Naive thymus-derived CD8-positive, alpha-beta T cell (primary cell): ENCODE measurements around the gene SNX20. TPM values are rescaled to one million over a fixed set of nuclear protein-coding genes. Genes with fewer than 3 reads are reported as not detected.

Experiments
- ATAC-seq, 2 donors: fragments of 150-1000 bp; cut with Tn5 transposase in 1 of 2; sonication (Bioruptor Pico), chemical (Tn5 transposase) in 1 of 2; 1 replicate in 1 of 2; 2 replicates in 1 of 2; pipeline ENCODE4 v1.10.0; 2021; ENCODE audit warnings: mild to moderate bottlenecking in 2 of 2, moderate library complexity in 2 of 2
- POLR2A ChIA-PET: fragments of 350-600 bp; sonication (Branson Sonifier 250); formaldehyde crosslinking; loops from one replicate; lab custom pipeline; 2021; ENCODE audit warnings: antibody characterized with exemption; lab: Charles Lee
- DNase-seq, 10 donors: peaks; one replicate each; pipeline versions ENCODE4 v3.0.0 to v3.0.0-alpha.2; 2020 to 2022
- H3K27ac Mint-ChIP-seq, 10 donors: one replicate each; pipeline ENCODE4 v1.8.0; 2020 to 2022; ENCODE audit warnings: mild to moderate bottlenecking in 10 of 10, mixed read lengths in 10 of 10, moderate library complexity in 4 of 10, inconsistent platforms in 1 of 10
- H3K27me3 Mint-ChIP-seq, 5 donors: one replicate each; pipeline ENCODE4 v1.8.0; 2021 to 2022; ENCODE audit warnings: mixed read lengths in 5 of 5
- H3K36me3 Mint-ChIP-seq, 3 donors: one replicate each; pipeline ENCODE4 v1.8.0; 2020 to 2022; ENCODE audit warnings: mixed read lengths in 3 of 3, mild to moderate bottlenecking in 2 of 3, inconsistent platforms in 1 of 3
- H3K4me1 Mint-ChIP-seq, 4 donors: one replicate each; pipeline ENCODE4 v1.8.0; 2021 to 2022; ENCODE audit warnings: mixed read lengths in 4 of 4
- H3K4me3 Mint-ChIP-seq, 10 donors: one replicate each; pipeline ENCODE4 v1.8.0; 2020 to 2022; ENCODE audit warnings: mild to moderate bottlenecking in 10 of 10, mixed read lengths in 10 of 10, moderate library complexity in 6 of 10, inconsistent platforms in 1 of 10
- H3K9me3 Mint-ChIP-seq, 9 donors: one replicate each; pipeline ENCODE4 v1.8.0; 2020 to 2022; ENCODE audit warnings: mixed read lengths in 9 of 9, mild to moderate bottlenecking in 3 of 9, inconsistent platforms in 1 of 9, moderate library complexity in 1 of 9
- polyA plus RNA-seq, 3 donors: library from polyadenylated mRNA; unstranded; fragments of 300-500 nt; fragmentation: Illumina TruSeq; gene quantifications; one replicate each; pipeline ENCODE4 v1.2.3, GENCODE V29; 2021
- total RNA-seq, 8 experiments: library from RNA in 2 of 8; stranded (reverse) in 2 of 8; gene quantifications; one replicate each; pipeline ENCODE4 v1.2.3 and lab custom pipeline; 2021 to 2026

SNX20 gene
- total and polyA plus RNA-seq, 5 experiments from 2014 or later, result 31.1 to 50.4 (median 38.3) TPM

- POLR2A ChIA-PET, result no interaction called here
These were observed 7.8 kb upstream of the SNX20 start for GRCh38 chr16:50688867-50689266.

DNA sequence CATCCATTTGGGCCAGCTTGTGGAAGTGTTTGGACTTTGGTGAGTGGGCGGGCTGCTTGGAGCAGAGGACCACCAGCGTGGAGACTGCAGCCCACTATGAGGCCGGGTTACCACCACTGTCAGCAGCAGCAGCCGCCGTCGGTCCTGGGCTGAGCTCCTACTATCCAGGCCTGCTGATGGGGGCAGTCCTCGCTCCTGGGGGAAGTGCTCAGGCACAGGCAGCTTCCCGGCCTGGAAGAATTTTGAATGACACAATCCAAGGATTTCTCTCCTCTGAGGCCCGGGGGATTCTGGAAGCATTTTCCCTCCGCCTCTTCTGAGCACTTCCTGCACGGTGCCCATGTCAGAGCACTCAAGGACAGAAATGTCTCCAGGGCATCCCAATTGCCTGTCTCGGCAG is 7.0 kb upstream of the SNX20 start:
- Mint-ChIP-seq H3K9me3 (peaks cover 0 to 1% (median 0%) of the 10 kb centered on the region in 9 donors), H3K36me3 (no peaks in the 10 kb centered on the region), H3K4me1 (peaks cover 33 to 43% (median 42%) of the 10 kb centered on the region in 4 donors), H3K27me3 (peaks cover 0 to 5% (median 0%) of the 10 kb centered on the region in 5 donors), H3K27ac (no peak overlapping the region), H3K4me3 (no peak overlapping the region)
- ATAC-seq (no peak), DNase-seq (no peak)
- POLR2A ChIA-PET, result no interaction called here

More at GRCh38 chr16:50688867-50689266, 7.8 kb upstream of the SNX20 start:
- H3K9me3 Mint-ChIP-seq, result peaks cover 0 to under 1% (median 0%) of the 10 kb centered on the region in 9 donors
- DNase-seq (no peak), ATAC-seq (no peak)
- H3K36me3 Mint-ChIP-seq, result no peaks in the 10 kb centered on the region
- peaks cover 26 to 38% (median 37%) of the 10 kb centered on the region in 4 donors for H3K4me1 Mint-ChIP-seq
- peak overlapping the region in 2 of 10 donors; percentile 6 to 20 for H3K27ac Mint-ChIP-seq
- H3K4me3 Mint-ChIP-seq, result no peak overlapping the region
- peaks cover 0 to 5% (median 0%) of the 10 kb centered on the region in 5 donors for H3K27me3 Mint-ChIP-seq

DNA sequence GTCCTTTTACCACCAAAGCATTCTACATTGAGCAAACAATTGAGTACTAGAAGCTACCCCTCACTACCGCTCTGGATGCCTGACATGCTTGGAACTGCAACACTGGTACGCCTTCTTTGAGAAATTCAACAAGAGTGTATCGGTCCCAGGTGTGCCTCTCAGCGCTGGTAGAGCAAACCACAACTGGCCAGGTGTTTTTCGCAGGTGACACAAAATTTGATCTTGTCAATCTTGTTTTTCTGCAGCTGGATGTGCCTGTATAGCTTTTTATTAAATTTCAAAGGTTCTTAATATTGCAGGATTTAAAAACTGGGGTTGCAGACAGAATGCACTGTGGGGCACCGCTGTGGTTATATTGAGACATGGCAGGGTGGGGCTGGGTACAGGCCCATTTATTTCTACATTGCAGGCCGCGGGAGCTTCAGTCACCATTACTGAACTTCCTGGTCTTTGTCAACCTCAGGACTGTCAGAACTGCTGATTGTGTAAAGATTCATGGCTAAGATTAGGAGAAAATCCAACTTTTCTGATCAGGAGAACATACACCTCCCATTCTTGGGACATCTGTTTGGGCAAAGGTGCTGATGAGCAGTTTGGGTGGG is 4.5 kb upstream of the SNX20 start:
- peaks cover 29 to 57% (median 53%) of the 10 kb centered on the region in 4 donors for H3K4me1 Mint-ChIP-seq
- H3K9me3 Mint-ChIP-seq, result peaks cover 0 to 1% (median 0%) of the 10 kb centered on the region in 9 donors
- no peaks in the 10 kb centered on the region for H3K27me3 Mint-ChIP-seq
- ATAC-seq (no peak), DNase-seq (no peak)
- H3K36me3 Mint-ChIP-seq, result no peaks in the 10 kb centered on the region
- H3K27ac Mint-ChIP-seq, result peak overlapping the region in 6 of 10 donors; percentile 24 to 96 (median 80)
- peak overlapping the region in 7 of 10 donors; percentile 19 to 89 (median 73) for H3K4me3 Mint-ChIP-seq
- POLR2A ChIA-PET, result interaction anchor here (0.8 to 1.8 kb wide), 4 partner anchors 9 to 56 kb away, joined by 3 to 5 read pairs (median 4); partner anchors contain the start of gene CYLD

DNA sequence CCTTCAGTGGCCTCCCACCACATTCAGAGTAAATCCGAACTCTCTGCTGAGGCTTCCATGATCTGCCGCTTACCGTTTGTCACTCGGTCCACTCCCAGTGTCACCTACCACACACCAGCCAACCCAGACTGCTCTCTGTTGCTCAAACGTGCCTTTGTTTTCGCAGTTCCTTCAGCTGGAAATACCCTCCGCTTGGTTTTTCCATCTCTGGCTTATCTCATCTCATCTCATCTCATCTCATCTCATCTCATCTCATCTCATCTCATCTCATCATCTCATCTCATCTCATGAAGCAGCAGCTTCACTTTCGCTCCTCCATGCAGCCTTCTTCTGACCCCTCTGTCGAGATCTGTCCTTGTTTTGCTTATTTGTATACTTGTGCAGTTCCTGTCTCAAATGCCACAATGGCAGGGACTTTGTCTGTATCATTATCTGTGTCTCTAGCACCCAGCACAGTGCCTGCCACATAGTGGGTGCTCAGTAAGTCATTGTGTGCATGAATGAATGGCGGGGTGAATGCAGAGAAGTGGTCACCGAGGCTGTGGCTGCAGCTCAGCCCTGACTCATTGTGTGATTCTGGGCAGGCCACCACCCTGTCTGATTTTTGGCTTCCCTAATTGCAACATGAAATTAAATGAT is 3.8 kb upstream of the SNX20 start:
- no peak for DNase-seq
- ATAC-seq, result peak; percentile 5 to 6
- Mint-ChIP-seq H3K4me3 (peak overlapping the region; percentile 9 to 89 (median 74)), H3K27me3 (no peaks in the 10 kb centered on the region), H3K27ac (peak overlapping the region; percentile 2 to 96 (median 79)), H3K4me1 (peaks cover 32 to 61% (median 58%) of the 10 kb centered on the region in 4 donors), H3K36me3 (no peaks in the 10 kb centered on the region), H3K9me3 (peaks cover 0 to 1% (median 0%) of the 10 kb centered on the region in 9 donors)
- POLR2A ChIA-PET, result interaction anchor here (0.8 to 1.8 kb wide), 5 partner anchors 10 to 57 kb away, joined by 3 to 5 read pairs (median 3); partner anchors contain the start of gene CYLD

DNA sequence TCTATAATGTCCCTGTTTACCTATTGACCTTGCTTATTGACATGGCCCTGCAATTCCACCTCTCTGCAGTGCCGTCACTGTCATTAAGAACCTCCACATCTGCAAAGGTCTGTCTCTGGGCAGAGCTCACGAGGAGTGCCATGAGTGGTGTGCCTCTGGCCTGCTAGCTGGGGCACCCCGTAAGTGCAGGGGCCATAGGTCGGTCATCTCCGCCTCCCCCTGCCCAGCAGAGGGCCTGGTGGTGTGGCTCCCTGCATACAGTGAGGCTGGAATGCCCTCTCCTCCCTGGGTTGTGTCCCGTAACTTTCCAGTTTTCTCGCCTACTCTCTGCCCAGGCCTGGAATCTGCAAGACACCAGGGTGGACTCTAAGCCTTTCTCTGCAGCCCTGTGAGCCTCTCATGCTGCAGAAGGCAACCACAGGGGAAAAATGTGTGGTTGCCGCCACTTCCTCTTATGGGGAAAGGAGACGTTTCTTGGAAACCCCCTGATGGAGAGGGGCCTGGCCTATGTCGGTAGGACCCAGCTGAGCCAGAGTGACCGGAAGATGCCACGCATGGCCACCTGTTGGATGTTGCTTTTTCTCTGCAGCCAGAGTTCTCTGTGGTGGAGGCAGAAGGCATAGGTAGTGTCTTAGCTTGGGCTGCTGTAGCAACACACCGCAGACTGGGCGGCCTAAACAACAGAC is 2.7 kb upstream of the SNX20 start:
- POLR2A ChIA-PET, result interaction anchor here (1.2 kb wide), 1 partner anchor 14 kb away, joined by 3 read pairs; no protein-coding TSS in a partner anchor
- Mint-ChIP-seq H3K36me3 (peaks cover 0 to 3% (median 3%) of the 10 kb centered on the region in 3 donors), H3K27ac (peak overlapping the region; percentile 10 to 96 (median 80)), H3K9me3 (peaks cover 0 to 1% (median 0%) of the 10 kb centered on the region in 9 donors), H3K4me1 (peaks cover 39 to 72% (median 69%) of the 10 kb centered on the region in 4 donors), H3K27me3 (no peaks in the 10 kb centered on the region), H3K4me3 (peak overlapping the region; percentile 38 to 89 (median 74))
- peak in 5 of 10 donors; percentile 27 to 54 (median 38) for DNase-seq
- ATAC-seq, result peak; percentile 34 to 63

GRCh38 chr16:50680556-50680893 is 587 bp downstream of the SNX20 start:
- DNase-seq, result peak in 1 of 10 donors; percentile 52
- H3K4me1 Mint-ChIP-seq, result peaks cover 46 to 90% (median 86%) of the 10 kb centered on the region in 4 donors
- POLR2A ChIA-PET, result interaction anchor here (1.1 to 6.3 kb wide), 9 partner anchors 9 to 295 kb away, joined by 3 to 51 read pairs (median 9); partner anchors contain the start of gene CYLD
- peak overlapping the region; percentile 94 to 98 (median 98) for H3K27ac Mint-ChIP-seq
- no peaks in the 10 kb centered on the region for H3K27me3 Mint-ChIP-seq
- peaks cover 0 to 33% (median 16%) of the 10 kb centered on the region in 3 donors for H3K36me3 Mint-ChIP-seq
- no peak for ATAC-seq
- H3K9me3 Mint-ChIP-seq, result peaks cover 0 to 1% (median 0%) of the 10 kb centered on the region in 9 donors
- peak overlapping the region; percentile 87 to 94 (median 92) for H3K4me3 Mint-ChIP-seq

DNA sequence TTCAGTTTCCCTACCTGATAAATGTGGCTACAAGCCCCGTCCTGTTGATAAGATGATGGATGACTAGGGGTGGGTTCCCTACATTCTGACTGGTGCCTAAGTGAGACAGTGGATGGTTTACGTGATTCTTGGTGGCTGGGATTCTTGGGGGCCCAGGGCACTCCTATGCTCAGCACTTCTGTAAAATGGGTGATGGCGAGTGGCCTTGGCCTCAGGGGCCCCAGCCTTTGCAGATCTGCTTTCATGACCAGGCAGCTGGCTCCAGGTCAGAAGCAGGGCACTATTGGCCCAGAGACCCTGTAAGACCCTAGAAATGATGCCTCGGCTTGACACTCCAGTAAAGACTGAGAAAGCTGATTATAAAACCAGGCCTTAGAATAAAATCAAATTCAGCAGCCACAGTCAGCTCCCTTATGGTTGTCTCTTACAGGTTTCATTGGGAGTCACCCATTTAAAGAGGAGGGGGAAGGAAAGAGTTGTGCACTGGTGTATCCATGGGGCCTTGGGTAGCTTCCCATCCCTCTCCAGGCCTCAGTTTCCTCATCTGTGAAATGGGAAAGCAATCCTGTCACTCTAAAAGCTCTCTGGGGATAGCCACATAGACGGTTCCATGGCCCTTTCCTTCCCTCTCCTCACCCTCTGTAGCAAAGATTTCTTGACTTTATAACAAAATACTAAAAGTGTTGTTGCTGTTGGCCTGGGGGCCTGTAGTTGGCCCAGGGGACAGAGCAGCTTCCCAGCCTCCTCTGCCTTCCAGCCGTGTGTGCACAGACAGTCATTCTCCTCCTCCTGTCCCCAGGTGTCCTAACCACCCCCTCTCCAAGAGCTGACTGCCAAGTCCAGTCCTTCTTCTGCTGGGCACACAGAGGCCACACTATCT is 1.2 kb downstream of the SNX20 start:
- Mint-ChIP-seq H3K36me3 (peaks cover 0 to 39% (median 20%) of the 10 kb centered on the region in 3 donors), H3K9me3 (peaks cover 0 to 5% (median 0%) of the 10 kb centered on the region in 9 donors), H3K27ac (peak overlapping the region; percentile 94 to 98 (median 98)), H3K27me3 (no peaks in the 10 kb centered on the region), H3K4me3 (peak overlapping the region; percentile 87 to 94 (median 92)), H3K4me1 (peaks cover 44 to 84% (median 80%) of the 10 kb centered on the region in 4 donors)
- POLR2A ChIA-PET, result interaction anchor here (1.1 to 6.3 kb wide), 7 partner anchors 11 to 294 kb away, joined by 3 to 51 read pairs (median 9); partner anchors contain the start of gene CYLD
- DNase-seq (peak in 1 of 10 donors; percentile 42), ATAC-seq (no peak)

GRCh38 chr16:50679266-50679665 is 1.8 kb downstream of the SNX20 start:
- DNase-seq (peak in 1 of 10 donors; percentile 50), ATAC-seq (no peak)
- H3K27me3 Mint-ChIP-seq, result no peaks in the 10 kb centered on the region
- POLR2A ChIA-PET, result interaction anchor here (2.4 to 6.3 kb wide), 4 partner anchors 11 to 68 kb away, joined by 7 to 51 read pairs (median 11); partner anchors contain the start of gene CYLD
- peak overlapping the region; percentile 94 to 98 (median 98) for H3K27ac Mint-ChIP-seq
- peaks cover 39 to 77% (median 74%) of the 10 kb centered on the region in 4 donors for H3K4me1 Mint-ChIP-seq
- H3K36me3 Mint-ChIP-seq, result peaks cover 0 to 46% (median 27%) of the 10 kb centered on the region in 3 donors
- peak overlapping the region; percentile 87 to 94 (median 92) for H3K4me3 Mint-ChIP-seq
- peaks cover 0 to 6% (median 0%) of the 10 kb centered on the region in 9 donors for H3K9me3 Mint-ChIP-seq

- DNase-seq (no peak), ATAC-seq (no peak)
- Mint-ChIP-seq H3K4me3 (peak overlapping the region; percentile 71 to 94 (median 91)), H3K36me3 (peaks cover 4 to 53% (median 31%) of the 10 kb centered on the region in 3 donors), H3K9me3 (peaks cover 0 to 8% (median 0%) of the 10 kb centered on the region in 9 donors), H3K27ac (peak overlapping the region; percentile 88 to 98 (median 96)), H3K4me1 (peaks cover 32 to 70% (median 66%) of the 10 kb centered on the region in 4 donors), H3K27me3 (no peaks in the 10 kb centered on the region)
- POLR2A ChIA-PET, result interaction anchor here (0.9 to 6.3 kb wide), 6 partner anchors 10 to 68 kb away, joined by 3 to 51 read pairs (median 8); partner anchors contain the start of gene CYLD
These were observed 2.6 kb downstream of the SNX20 start for GRCh38 chr16:50678531-50678930.

DNA sequence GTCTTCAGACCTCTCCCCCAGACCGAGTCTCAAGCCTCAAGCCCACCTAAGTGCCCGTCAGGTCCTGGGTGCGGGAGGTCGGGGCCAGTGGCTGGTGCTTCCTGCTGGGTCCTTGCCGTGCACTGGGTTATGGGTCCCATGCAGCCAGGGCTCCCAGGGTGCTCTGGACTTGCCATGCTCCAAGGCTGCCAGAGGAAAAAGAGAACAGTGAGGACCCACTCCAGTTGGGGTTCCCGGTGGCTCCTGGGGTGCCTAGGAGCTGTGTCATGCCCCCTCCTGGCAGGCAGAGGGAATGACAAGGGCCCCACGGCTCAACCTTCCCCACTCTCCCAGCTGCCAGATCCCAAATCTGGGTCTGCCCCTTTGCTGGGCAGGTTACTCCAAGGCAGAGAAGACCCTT is 3.8 kb downstream of the SNX20 start:
- Mint-ChIP-seq H3K4me3 (peak overlapping the region in 6 of 10 donors; percentile 30 to 60 (median 44)), H3K27me3 (no peaks in the 10 kb centered on the region)
- POLR2A ChIA-PET, result interaction anchor here (1.5 to 6.3 kb wide), 3 partner anchors 9 to 68 kb away, joined by 3 to 51 read pairs (median 10); no protein-coding TSS in a partner anchor

More for the DNA sequence above, 3.8 kb downstream of the SNX20 start:
- DNase-seq (no peak), ATAC-seq (no peak)
- Mint-ChIP-seq H3K27ac (peak overlapping the region; percentile 80 to 98 (median 92)), H3K36me3 (peaks cover 8 to 65% (median 41%) of the 10 kb centered on the region in 3 donors), H3K4me1 (peaks cover 26 to 58% (median 56%) of the 10 kb centered on the region in 4 donors), H3K9me3 (peaks cover 0 to 15% (median 3%) of the 10 kb centered on the region in 9 donors)
